NCI-H146 treated with DMSO at 0.1 percent for 48 hours (cell line): ENCODE measurements around the gene BAX.

Experiments
- DNase-seq: peaks from one replicate; lab custom pipeline; 2025; ENCODE audit not compliant: unreplicated experiment; lab: John Stamatoyannopoulos, UW

BAX gene

DNA sequence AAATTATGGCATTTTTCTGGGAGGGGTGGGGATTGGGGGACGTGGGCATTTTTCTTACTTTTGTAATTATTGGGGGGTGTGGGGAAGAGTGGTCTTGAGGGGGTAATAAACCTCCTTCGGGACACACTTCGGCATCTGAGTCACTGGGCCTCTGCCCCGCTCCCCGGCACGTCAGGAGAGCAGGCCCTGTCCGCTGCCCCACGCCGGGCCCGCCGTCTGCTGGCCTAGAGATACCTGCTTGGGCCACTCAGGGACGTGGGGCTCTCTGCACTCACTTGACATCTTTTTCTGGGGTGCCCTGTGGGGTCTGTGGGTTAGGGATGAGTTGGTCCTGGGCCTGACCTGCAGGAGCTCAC is 7.0 kb downstream of the BAX start:
- no peak for DNase-seq

DNA sequence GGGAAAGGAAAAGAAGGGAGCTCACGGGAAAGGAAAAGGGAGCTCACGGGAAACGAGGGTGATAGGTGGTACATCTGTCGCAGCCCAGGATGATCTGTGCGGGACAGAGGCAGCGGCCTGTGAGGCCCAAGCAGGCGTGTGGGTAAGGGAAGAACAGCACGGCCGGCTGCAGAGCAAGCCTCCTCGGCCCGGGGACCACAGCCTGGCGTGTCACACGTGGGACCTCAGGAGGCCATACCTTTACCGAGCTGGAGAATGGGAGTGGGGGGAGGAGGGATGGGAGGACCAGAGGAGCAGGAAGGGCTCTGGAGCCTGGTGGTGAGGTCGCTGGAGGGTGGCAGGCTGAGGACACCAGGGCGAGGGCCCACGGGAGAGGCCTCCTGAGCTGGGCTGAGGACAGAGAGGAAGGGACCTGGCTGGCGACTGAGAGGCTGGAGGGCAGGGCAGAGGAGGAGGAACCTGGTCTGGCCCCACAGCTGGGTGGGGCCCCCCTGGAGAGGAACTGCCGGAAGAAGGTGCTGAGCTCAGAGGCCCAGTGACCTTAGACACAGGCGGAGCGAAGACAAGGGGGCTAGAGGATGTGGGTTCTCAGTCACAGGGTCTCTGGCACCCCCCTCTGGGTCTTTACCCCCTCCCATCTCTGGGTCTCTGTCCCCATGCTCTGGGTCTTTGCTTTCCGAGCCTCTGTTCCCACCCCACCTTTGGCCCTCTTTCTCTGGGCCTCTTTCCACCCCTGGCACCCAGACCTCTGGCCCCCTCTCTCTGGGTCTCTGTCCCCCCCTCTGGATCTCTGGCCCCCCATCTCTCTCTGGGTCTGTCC is 7.6 kb downstream of the BAX start:
- DNase-seq = no peak

DNA sequence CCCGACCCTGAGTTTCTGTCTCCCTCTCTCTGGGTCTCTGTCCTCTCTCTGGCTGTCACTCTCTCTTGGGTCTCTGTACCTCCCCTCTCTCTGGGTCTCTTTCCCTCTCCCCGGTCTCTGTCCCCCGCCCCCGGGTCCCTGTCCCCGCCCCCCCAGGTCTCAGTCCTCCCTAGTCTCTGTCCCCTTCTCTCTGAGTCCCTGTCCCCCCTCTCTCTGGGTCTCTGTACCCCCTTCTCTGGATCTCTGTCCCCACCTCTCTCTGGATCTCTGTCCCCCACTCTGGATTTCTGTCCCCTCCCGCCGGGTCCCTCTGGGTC is 8.1 kb downstream of the BAX start:
- DNase-seq = no peak

DNA sequence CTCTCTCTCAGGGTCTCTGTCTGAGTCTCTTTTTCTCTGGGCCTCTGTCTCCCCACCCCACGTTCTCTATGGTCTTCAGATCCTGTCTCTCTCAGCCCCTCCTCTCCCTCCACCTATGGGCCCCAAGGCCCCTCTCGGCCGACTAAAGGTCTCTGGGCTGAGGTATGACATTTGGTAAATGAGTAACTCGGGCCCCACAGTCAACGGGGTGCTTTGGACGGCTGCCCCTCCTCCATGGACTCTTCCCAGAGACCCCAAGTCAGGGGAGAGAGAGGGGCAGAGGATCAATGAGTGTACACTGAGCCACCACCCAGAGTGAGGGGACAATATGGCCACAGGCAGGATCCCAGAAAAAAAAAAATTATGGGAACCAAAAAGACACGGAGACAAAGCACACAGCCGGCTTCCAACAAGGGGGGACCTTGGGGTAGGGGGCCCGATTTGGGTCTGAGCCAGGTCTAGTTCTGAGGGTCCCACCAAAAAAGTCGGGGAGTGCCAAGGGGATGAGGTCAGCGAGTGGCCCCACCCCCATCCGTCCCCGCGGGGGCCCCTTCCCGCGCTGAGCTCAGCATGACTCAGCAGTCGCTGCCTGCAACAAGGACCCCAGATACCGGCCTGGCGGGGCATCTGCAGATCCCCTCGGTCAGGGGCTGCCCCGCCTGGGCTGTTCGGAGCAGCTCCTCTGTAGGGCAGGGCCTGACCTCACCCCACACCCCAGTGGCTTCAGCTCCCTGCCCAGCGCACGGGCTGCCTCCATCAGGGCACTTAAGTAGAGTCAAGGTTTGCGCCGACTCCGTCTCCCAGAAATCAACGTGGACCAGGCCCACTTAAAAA is 8.9 kb downstream of the BAX start:
- no peak for DNase-seq

DNA sequence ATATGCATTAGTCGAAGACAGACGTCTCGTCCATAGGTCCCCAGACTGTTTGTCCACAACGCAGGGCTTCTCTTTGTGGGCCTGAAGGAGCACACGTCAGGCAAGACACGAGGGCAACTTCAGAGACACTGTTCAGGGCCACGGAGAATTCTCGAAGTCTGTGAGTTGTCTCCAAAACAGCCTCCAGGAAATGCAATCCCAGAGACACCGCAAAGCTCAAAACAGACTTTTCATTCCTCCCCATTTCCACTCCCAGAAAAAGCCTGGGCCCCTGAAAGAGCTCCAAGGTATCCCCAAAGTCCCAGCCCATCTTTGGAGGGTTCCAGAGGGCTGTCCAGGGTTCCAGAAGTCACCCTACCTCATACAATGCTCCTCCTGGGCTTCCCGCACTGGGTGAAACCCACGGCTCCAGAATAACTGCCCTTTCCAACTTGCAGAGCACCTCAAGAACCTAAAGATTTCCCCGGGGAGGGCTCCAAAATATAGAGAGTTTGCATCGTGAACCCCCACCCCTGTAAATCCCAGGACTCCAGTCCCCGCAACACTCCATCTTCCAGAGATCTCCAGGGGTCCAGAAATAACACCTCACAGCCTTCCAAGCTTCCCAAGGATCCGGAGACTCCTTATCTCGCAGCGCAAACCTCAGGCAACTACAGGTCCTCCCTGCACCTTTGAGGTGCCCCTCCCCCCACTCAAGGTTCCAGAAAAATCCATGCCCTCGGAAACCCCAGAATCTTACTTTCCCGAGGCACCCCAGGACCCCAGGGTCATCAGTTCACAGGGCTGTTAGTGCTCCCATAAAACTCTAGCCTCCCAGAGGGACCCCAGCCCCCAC is 9.7 kb downstream of the BAX start:
- DNase-seq = no peak

DNA sequence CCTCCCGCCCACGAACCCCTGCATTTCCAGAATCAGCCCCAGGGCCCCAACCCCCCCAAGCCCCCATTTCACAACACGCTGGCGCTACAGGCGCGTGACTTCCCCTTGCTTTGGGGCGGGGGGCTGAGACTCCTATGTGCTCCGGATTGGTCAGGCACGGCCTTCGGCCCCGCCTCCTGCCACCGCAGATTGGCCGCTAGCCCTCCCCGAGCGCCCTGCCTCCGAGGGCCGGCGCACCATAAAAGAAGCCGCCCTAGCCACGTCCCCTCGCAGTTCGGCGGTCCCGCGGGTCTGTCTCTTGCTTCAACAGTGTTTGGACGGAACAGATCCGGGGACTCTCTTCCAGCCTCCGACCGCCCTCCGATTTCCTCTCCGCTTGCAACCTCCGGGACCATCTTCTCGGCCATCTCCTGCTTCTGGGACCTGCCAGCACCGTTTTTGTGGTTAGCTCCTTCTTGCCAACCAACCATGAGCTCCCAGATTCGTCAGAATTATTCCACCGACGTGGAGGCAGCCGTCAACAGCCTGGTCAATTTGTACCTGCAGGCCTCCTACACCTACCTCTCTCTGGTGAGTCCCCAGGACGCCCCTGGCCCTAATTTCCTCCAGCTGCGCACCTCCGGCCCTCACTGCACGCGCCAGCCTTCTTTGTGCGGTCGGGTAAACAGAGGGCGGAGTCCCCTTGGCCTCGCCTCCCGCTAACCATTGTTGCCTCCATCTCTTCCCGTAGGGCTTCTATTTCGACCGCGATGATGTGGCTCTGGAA is 10.5 kb downstream of the BAX start, which contains the start of gene FTL:
TSS of gene FTL (plus strand) at position 270 of the 766 bp plus-strand sequence. CDS start at position 469, 199 bp downstream.
- DNase-seq = peak; percentile 88

DNA sequence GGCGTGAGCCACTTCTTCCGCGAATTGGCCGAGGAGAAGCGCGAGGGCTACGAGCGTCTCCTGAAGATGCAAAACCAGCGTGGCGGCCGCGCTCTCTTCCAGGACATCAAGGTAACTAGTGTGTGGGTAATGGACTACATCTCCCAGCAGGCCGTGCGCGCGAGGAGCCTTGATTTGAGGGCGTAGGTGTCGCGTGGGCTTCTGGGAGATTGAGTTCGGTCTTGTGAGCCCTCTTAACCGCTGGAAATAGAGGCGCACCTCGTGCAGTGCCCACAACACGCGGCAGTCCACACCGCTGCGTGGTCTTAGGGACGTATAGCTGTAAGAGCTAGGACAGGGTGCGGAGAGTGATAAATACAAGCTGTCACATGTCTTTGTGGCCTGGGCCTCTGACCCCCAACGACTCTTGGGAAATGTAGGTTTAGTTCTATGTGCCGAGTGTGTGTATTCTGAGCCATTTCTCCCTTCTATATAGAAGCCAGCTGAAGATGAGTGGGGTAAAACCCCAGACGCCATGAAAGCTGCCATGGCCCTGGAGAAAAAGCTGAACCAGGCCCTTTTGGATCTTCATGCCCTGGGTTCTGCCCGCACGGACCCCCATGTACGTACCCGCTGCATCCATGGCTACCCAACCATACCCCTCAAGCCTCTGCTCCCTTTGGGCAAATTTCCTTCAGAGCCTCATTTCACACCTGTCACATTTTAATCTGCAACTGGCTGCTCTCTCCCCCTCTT is 11.3 kb downstream of the BAX start:
- peak; percentile 86 for DNase-seq

DNA sequence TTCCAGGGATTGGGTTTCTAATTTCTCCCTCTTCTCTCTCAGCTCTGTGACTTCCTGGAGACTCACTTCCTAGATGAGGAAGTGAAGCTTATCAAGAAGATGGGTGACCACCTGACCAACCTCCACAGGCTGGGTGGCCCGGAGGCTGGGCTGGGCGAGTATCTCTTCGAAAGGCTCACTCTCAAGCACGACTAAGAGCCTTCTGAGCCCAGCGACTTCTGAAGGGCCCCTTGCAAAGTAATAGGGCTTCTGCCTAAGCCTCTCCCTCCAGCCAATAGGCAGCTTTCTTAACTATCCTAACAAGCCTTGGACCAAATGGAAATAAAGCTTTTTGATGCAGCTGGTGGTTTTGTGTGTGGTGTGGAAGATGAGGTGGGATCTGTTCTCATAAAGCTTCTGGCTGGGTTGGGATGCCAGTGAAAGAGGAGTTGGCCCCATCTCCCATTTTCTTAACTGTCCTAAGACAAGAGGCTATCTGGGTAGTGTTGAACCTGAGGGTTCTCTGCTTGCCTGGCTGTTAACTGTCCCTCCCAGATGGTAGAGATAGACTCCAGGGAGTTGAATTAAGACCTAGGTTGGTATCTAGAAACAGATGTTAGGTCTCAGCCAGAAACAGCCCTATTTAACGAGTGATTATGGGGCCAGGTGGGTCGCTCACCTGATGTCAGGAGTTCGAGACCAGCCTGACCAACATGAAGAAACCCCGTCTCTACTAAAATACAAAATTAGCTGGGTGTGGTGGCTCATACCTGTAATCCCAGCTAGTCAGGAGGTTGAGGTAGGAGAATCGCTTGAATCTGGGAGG is 12.1 kb downstream of the BAX start:
- DNase-seq = no peak

DNA sequence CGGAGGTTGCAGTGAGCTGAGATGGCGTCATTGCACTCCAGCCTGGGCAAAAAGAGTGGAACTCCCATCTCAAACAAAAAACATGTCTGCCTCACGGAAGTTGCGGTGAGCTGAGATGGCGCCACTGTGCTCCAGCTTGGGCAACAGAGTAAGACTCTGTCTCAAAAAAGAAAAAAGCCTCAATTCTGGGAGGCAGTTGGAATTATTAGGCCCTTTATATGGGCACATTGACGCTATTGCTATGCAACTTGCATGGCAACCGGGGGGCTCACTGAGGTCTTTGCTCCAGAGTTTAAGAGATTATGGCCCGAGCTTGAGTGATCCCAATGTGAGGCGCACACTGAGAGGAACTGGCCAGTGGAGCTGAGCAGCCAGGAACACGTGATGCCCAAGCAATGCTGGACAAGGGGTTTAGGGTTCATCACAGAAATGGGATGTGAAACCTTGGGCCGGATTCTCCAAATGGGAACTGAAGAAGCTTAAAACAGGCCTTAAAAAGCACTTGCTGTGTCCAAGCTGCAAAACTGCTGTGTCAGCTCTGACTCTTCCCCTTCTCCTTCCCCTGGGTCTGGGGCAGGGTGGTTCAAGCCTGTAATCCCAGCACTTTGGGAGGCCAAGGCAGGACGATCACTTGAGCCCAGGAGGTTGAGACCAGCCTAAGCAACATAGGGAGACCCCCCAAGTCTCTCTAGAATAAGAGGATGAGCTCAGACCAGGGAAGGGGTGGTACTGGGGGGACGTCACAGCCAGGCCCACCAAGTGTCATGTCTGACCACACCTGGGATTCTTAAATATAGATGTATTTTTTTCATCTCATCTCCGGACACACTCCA is 12.9 kb downstream of the BAX start:
- DNase-seq = no peak

DNA sequence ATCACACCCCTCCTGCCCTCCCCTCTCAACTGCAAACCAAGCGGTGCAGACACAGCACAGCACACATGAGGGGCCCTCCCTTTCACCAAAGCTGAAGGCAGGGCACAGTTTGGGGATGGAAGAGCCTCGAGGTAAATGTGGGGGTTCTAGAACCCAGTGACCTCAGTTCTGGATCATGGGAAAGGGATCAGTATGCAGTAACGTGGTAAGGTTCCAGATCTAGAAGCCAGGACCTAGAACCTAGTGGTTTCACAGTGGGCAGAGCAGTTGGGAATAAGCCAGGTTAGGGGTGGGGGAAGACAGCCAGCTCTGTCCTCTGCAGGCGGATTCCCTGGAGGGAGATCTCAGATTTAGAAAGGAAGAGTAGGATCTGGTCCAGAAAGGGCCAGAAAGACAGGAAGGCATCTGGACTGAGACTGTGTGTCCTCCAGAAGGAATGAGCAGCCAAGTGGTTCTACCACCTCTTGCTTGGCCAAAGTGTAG is 13.5 kb downstream of the BAX start:
- no peak for DNase-seq

DNA sequence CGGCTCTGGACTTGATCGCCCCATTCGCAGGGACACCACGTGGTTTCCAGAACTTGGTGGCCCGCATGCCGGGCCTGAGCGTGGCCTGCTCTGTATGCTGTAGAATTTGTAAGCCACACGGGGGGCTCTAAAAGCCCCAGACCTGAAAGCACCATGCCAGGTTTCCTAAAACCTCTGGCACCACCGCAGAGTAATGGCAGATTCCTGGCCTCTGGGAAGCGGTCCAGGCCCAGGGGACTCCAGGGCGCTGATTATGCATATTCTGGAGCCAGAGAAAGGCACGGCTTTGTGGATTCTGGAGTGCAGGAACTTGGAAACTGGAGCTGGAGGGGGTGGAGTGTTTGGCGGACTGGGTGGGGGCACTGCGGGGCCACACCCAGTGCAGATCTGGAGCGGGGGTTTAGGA is 14.1 kb downstream of the BAX start:
- no peak for DNase-seq

DNA sequence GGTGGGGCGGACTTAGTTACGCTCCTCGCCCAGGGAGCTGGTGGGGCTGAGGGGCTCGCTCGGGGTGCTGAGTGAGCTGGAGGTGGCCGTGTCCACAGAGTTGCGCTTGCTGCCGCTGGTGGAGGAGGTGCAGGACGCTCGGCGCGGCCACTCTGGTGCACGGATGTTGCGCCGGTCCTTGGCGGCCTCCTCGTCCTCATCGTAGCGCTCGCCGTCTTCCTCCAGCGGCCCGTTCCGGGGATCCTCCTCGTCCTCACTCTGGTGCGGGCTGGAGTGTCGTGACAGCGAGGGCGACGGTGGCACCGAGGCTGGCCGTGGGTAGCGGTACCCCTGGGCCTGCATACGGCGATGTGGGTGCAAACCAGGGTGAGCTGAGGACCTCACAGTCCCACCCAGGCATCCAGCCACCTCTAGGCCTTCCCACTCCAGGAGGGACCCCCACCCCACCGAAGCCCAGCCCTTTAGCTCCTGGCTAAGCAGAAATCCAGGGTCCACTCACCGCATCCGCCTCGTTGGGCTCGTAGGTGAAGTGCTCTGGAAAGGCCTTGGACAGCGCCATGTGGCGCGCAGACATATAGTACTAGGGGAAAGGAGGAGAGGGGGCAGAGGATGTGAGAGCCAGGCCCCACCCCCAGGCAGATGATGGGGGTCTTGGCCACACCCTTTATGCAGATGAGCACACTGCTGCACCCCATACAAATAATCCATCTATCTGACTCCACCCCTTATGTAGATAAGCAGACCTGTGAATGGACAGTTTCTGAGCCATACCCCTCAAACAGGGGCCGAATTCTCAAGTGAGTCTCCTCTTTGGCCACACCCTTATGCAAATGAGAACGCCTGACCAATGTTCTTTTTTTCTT is 14.8 kb downstream of the BAX start:
- no peak for DNase-seq

DNA sequence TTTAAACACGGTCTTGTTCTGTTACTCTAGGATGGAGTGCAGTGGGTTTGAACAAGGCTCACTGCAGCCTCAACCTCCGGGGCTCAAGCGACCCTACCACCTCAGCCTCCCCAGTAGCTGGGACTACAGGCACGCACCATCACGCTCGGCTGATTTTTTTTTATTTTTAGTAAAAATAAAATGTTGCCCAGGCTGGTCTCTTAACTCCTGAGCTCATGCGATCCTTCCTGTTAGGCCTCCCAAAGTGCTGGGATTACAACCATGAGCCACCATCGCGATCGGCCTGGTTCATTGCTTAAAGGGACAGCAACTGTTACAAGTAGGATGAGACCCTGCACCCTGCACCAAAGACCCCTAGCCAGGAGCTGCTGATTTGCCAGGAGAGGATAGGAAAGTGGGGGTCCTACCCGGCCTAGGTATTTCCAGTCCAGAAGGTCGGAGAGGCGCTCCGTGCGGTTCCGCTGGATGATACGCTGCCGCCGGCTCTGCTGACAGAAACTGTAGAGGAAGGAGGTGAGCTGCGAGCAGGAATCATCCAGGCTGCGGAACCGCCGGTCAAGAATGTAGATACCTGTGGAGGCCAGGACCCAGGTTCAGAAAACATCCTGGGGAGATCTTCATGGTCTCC is 15.6 kb downstream of the BAX start:
- no peak for DNase-seq

DNA sequence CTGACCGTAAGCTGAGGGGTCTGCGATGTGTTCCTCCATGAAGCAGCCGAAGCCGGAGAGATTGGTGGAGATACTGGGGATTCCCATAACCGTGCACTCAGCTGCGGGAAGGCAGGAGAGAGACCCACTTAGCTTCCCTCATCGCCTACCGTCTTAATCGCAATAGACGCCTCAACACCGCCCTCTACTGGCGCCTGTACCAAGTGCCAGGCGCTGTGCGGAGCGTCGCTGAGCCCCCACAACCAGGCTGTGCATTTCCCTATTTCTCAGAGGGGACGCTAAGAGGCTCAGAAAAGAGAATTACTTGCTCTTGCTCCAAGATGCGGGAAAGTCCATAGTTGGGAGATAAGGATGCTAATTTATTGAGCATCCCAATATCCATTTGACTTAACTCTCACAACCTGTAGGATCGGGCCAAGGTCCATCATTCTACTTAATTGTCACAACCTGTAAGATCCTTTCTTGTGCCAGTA is 16.3 kb downstream of the BAX start:
- no peak for DNase-seq

DNA sequence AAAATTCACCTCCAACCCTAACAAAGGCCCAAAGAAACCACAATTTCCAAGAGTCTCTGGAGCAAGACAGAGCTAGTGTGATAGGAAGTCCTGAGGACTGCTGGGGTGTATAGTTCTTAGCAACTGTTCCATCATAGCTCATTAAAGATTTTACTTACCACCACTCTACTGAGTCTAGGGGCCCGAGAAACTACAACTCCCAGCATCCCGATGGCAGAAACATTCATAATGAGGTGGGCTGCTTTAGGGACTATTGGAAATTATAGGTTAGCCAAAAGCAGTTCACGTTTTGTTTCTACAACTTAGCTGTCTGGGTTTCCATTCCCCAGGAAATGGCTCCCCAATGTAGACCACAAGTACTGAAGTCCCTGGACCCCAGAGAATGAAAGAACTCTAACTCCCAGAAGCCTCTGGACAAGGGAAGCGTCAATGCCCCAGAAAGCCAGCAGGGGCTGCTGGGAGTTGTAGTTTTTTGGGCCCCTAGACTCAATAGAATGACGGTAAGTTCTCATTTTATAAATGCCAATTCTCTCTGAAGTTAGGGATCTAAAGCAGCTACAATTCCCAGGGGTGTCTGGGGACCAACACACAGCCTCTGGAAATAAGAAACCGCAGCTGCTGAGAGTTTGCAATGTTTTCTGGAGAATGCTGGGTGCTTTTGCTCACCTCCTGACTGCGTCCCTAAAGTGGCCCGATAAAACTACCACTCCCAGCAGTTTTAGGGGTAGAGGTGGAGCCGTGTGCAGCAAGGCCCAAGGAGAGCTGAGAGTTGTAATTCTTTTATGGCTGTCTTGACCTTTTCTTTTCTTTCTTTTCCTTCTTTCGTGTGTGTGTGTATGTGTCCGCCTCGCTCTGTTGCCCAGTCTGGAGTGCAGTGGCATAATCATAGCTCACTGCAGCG is 21.5 kb downstream of the BAX start:
- no peak for DNase-seq

DNA sequence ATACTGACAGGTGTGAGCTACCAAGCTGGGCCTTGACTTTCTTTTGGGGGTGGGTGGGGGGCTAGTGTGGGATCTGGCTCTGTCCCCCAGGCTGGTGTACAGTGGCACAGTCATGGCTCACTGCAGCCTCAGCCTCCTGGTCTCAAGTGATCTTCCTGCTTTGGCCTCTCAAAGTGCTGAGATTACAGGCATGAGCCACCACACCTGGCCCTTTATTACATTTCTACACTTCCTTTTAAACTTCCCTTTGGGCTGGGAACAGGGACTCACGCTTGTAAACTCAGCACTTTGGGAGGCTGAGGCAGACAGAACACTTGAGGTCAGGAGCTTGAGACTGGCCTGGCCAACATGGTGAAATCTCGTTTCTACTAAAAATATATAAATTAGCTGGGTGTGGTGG is 22.4 kb downstream of the BAX start:
- DNase-seq = no peak
